ENCODE results near the gene CHKB. TPM values are rescaled to one million over a fixed set of nuclear protein-coding genes. Genes with fewer than 3 reads are reported as not detected.

The CHKB gene
- total and polyA plus RNA-seq, 2 donors (not counting 1 experiment from before 2014, with no cell fraction given), result 21.9 to 22.8 TPM

GRCh38 chr22:50550395-50550794 is 32.3 kb downstream of the CHKB start:
- Histone ChIP-seq H3K9me3 (ENCODE audit: control insufficient read depth, insufficient read depth, low read depth, low read length) (no peaks in the 10 kb centered on the region), H3K36me3 (ENCODE audit: control insufficient read depth, insufficient read depth, low read length) (no peaks in the 10 kb centered on the region), H2AFZ (ENCODE audit: low read length) (no peak overlapping the region), H3K79me2 (ENCODE audit: control insufficient read depth, insufficient read depth, low read length) (no peaks in the 10 kb centered on the region), H3K4me2 (ENCODE audit: extremely low read depth, insufficient read depth, low read length) (no peak overlapping the region), H3K4me3 (replicated peaks in 1 of 4; ENCODE audit: control extremely low read depth in 1 of 4, insufficient read depth in 1 of 4, low read depth in 3 of 4, low read length in 4 of 4) (no peak overlapping the region), H4K20me1 (ENCODE audit: control insufficient read depth, extremely low read depth, insufficient read depth, low read length) (no peaks in the 10 kb centered on the region), H3K27me3 (ENCODE audit: control insufficient read depth, insufficient read depth, low read length) (peaks cover 27% of the 10 kb centered on the region), H3K9ac (ENCODE audit: insufficient read depth, low read length) (no peak overlapping the region), H3K27ac (ENCODE audit: insufficient read depth, low read length) (no peak overlapping the region), H3K4me1 (ENCODE audit: control insufficient read depth, extremely low read depth, insufficient read depth, low read length) (no peaks in the 10 kb centered on the region)
- no peak for TF ChIP-seq EZH2 (IDR thresholded peaks at IDR 0.05; ENCODE audit: low read length, missing control alignments)
- no peak for DNase-seq (ENCODE audit: low read depth in 2 of 2)

- no peaks in the 10 kb centered on the region for H3K79me2 ChIP-seq (ENCODE audit: control insufficient read depth, insufficient read depth, low read length)
- H3K36me3 ChIP-seq (ENCODE audit: control insufficient read depth, insufficient read depth, low read length), result no peaks in the 10 kb centered on the region
- no peak for DNase-seq (ENCODE audit: low read depth in 2 of 2)
- peaks cover 33% of the 10 kb centered on the region for H3K27me3 ChIP-seq (ENCODE audit: control insufficient read depth, insufficient read depth, low read length)
- no peak overlapping the region for H2AFZ ChIP-seq (ENCODE audit: low read length)
- no peak overlapping the region for H3K4me2 ChIP-seq (ENCODE audit: extremely low read depth, insufficient read depth, low read length)
- TF ChIP-seq EZH2 (IDR thresholded peaks at IDR 0.05; ENCODE audit: low read length, missing control alignments) (no peak), CTCF (conservative IDR thresholded peaks at IDR 0.05 in 1 of 2, IDR thresholded peaks at IDR 0.05 in 1 of 2; ENCODE audit: low read depth in 1 of 2, low read length in 2 of 2) (no peak)
- peaks cover 2% of the 10 kb centered on the region for H3K4me1 ChIP-seq (ENCODE audit: control insufficient read depth, extremely low read depth, insufficient read depth, low read length)
- H3K9ac ChIP-seq (ENCODE audit: insufficient read depth, low read length), result no peak overlapping the region
- H3K4me3 ChIP-seq (replicated peaks in 1 of 4; ENCODE audit: control extremely low read depth in 1 of 4, insufficient read depth in 1 of 4, low read depth in 3 of 4, low read length in 4 of 4), result peak overlapping the region in 1 of 4 experiments; percentile 4
- no peak overlapping the region for H3K27ac ChIP-seq (ENCODE audit: insufficient read depth, low read length)
- no peaks in the 10 kb centered on the region for H4K20me1 ChIP-seq (ENCODE audit: control insufficient read depth, extremely low read depth, insufficient read depth, low read length)
- H3K9me3 ChIP-seq (ENCODE audit: control insufficient read depth, insufficient read depth, low read depth, low read length), result no peaks in the 10 kb centered on the region
Observed at GRCh38 chr22:50548921-50549790, 33.5 kb downstream of the CHKB start.

- H3K4me3 ChIP-seq (replicated peaks in 1 of 4; ENCODE audit: control extremely low read depth in 1 of 4, insufficient read depth in 1 of 4, low read depth in 3 of 4, low read length in 4 of 4), result peak overlapping the region in 1 of 4 experiments; percentile 4
- no peak overlapping the region for H2AFZ ChIP-seq (ENCODE audit: low read length)
- peaks cover 33% of the 10 kb centered on the region for H3K27me3 ChIP-seq (ENCODE audit: control insufficient read depth, insufficient read depth, low read length)
Observed at GRCh38 chr22:50548040-50548920, 34.4 kb downstream of the CHKB start.

More at GRCh38 chr22:50548040-50548920, 34.4 kb downstream of the CHKB start:
- Histone ChIP-seq H3K79me2 (ENCODE audit: control insufficient read depth, insufficient read depth, low read length) (no peaks in the 10 kb centered on the region), H3K9ac (ENCODE audit: insufficient read depth, low read length) (no peak overlapping the region), H3K4me2 (ENCODE audit: extremely low read depth, insufficient read depth, low read length) (no peak overlapping the region), H3K9me3 (ENCODE audit: control insufficient read depth, insufficient read depth, low read depth, low read length) (no peaks in the 10 kb centered on the region), H4K20me1 (ENCODE audit: control insufficient read depth, extremely low read depth, insufficient read depth, low read length) (no peaks in the 10 kb centered on the region), H3K36me3 (ENCODE audit: control insufficient read depth, insufficient read depth, low read length) (no peaks in the 10 kb centered on the region), H3K4me1 (ENCODE audit: control insufficient read depth, extremely low read depth, insufficient read depth, low read length) (peaks cover 2% of the 10 kb centered on the region), H3K27ac (ENCODE audit: insufficient read depth, low read length) (no peak overlapping the region)
- DNase-seq (ENCODE audit: low read depth in 2 of 2), result no peak
- TF ChIP-seq CTCF (conservative IDR thresholded peaks at IDR 0.05 in 1 of 2, IDR thresholded peaks at IDR 0.05 in 1 of 2; ENCODE audit: low read depth in 1 of 2, low read length in 2 of 2), result no peak
- TF ChIP-seq EZH2 (IDR thresholded peaks at IDR 0.05; ENCODE audit: low read length, missing control alignments), result peak; percentile 77

All from fibroblast of lung (primary cell).